Measurements from ENCODE around the gene LAMA1.

DNA sequence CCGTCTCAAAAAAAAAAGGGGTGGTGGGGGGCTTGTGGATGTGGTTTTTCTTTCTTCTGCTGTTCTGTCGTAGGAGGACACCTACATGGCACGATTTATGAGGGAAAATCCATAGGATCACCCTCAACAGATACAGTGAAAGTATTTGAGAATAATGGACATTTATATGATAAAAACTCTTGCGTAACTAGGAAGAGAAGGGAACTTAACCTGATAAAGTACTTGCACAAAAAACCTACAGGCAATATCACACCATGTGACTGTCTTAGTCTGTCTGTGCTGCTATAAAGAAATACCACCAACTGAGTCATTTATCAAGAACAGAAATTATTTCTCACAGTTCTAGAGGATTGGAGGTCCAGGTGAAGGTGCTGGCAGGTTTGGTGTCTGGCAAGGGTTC is 21.8 kb upstream of the LAMA1 start:
- TF ChIP-seq, protein P1, sequence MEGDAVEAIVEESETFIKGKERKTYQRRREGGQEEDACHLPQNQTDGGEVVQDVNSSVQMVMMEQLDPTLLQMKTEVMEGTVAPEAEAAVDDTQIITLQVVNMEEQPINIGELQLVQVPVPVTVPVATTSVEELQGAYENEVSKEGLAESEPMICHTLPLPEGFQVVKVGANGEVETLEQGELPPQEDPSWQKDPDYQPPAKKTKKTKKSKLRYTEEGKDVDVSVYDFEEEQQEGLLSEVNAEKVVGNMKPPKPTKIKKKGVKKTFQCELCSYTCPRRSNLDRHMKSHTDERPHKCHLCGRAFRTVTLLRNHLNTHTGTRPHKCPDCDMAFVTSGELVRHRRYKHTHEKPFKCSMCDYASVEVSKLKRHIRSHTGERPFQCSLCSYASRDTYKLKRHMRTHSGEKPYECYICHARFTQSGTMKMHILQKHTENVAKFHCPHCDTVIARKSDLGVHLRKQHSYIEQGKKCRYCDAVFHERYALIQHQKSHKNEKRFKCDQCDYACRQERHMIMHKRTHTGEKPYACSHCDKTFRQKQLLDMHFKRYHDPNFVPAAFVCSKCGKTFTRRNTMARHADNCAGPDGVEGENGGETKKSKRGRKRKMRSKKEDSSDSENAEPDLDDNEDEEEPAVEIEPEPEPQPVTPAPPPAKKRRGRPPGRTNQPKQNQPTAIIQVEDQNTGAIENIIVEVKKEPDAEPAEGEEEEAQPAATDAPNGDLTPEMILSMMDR (conservative IDR thresholded peaks at IDR 0.05; ENCODE audit: low read depth, low read length) = no peak
- no peak for TF ChIP-seq EZH2phosphoT487 (IDR thresholded peaks at IDR 0.05; ENCODE audit: borderline replicate concordance, low read length)
